ENCODE measurements around the gene PLCL2.

DNA sequence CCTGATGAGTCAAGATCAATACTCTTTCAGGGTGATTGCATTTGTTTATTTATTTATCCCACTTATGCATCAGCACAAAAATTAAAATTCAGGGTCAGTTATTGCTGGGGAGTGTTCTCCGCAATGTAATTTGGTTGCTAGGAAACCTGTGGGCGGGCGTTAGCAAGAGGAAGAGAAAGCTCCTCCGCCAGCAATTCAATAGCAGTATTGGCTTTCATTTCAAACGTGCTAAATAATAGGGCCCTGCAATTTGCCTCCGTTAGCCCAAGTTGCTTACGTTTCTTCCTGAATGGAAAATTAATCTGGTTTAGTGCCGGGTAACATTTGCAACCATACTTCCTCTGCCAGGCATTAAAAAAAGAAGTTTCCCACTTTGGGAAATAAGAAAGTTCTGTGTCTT, 35.5 kb upstream of the PLCL2 start:
- TF ChIP-seq, protein P1, sequence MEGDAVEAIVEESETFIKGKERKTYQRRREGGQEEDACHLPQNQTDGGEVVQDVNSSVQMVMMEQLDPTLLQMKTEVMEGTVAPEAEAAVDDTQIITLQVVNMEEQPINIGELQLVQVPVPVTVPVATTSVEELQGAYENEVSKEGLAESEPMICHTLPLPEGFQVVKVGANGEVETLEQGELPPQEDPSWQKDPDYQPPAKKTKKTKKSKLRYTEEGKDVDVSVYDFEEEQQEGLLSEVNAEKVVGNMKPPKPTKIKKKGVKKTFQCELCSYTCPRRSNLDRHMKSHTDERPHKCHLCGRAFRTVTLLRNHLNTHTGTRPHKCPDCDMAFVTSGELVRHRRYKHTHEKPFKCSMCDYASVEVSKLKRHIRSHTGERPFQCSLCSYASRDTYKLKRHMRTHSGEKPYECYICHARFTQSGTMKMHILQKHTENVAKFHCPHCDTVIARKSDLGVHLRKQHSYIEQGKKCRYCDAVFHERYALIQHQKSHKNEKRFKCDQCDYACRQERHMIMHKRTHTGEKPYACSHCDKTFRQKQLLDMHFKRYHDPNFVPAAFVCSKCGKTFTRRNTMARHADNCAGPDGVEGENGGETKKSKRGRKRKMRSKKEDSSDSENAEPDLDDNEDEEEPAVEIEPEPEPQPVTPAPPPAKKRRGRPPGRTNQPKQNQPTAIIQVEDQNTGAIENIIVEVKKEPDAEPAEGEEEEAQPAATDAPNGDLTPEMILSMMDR (IDR thresholded peaks at IDR 0.05): no peak
- TF ChIP-seq EZH2 (IDR thresholded peaks at IDR 0.05): no peak
- no peak for TF ChIP-seq EZH2phosphoT487 (IDR thresholded peaks at IDR 0.05)
